Measurements from ENCODE around the gene FERD3L.

DNA sequence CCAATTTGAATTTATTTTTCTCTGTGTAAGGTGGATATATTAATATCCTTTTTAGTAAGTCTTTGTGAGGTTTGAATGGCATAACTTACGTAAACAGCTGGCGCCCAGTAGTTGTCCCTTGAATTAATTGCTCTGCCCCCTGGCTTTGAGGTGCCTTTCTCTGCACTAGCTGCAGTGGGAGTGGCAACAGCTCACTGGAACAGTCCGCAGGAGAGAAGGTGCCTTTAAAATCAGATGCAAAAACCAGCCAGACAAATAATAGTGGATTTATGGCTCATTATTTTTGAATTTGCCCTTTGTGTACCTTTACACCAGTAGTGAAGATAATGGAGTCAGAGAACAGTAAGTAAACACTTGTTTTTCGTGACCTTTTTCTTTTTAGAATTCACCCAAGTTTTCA is 11.8 kb downstream of the FERD3L start:
- TF ChIP-seq, protein P1, sequence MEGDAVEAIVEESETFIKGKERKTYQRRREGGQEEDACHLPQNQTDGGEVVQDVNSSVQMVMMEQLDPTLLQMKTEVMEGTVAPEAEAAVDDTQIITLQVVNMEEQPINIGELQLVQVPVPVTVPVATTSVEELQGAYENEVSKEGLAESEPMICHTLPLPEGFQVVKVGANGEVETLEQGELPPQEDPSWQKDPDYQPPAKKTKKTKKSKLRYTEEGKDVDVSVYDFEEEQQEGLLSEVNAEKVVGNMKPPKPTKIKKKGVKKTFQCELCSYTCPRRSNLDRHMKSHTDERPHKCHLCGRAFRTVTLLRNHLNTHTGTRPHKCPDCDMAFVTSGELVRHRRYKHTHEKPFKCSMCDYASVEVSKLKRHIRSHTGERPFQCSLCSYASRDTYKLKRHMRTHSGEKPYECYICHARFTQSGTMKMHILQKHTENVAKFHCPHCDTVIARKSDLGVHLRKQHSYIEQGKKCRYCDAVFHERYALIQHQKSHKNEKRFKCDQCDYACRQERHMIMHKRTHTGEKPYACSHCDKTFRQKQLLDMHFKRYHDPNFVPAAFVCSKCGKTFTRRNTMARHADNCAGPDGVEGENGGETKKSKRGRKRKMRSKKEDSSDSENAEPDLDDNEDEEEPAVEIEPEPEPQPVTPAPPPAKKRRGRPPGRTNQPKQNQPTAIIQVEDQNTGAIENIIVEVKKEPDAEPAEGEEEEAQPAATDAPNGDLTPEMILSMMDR (IDR thresholded peaks at IDR 0.05) = no peak
- TF ChIP-seq IRF2 (CRISPR knock-in tag; IDR thresholded peaks at IDR 0.05; ENCODE audit: borderline replicate concordance, low read depth) (no peak), ELF4 (CRISPR knock-in tag; IDR thresholded peaks at IDR 0.05; ENCODE audit: low read depth) (no peak), NR3C1 (CRISPR knock-in tag; conservative IDR thresholded peaks at IDR 0.05; ENCODE audit: low read depth) (no peak), NR2C2 (CRISPR knock-in tag; IDR thresholded peaks at IDR 0.05) (no peak), USF2 (CRISPR knock-in tag; IDR thresholded peaks at IDR 0.05) (no peak), ETV6 (CRISPR knock-in tag; IDR thresholded peaks at IDR 0.05) (no peak), CREB1 (CRISPR knock-in tag; IDR thresholded peaks at IDR 0.05) (no peak), ZNF423 (CRISPR knock-in tag; IDR thresholded peaks at IDR 0.05) (no peak)
- TF ChIP-seq, protein P2, sequence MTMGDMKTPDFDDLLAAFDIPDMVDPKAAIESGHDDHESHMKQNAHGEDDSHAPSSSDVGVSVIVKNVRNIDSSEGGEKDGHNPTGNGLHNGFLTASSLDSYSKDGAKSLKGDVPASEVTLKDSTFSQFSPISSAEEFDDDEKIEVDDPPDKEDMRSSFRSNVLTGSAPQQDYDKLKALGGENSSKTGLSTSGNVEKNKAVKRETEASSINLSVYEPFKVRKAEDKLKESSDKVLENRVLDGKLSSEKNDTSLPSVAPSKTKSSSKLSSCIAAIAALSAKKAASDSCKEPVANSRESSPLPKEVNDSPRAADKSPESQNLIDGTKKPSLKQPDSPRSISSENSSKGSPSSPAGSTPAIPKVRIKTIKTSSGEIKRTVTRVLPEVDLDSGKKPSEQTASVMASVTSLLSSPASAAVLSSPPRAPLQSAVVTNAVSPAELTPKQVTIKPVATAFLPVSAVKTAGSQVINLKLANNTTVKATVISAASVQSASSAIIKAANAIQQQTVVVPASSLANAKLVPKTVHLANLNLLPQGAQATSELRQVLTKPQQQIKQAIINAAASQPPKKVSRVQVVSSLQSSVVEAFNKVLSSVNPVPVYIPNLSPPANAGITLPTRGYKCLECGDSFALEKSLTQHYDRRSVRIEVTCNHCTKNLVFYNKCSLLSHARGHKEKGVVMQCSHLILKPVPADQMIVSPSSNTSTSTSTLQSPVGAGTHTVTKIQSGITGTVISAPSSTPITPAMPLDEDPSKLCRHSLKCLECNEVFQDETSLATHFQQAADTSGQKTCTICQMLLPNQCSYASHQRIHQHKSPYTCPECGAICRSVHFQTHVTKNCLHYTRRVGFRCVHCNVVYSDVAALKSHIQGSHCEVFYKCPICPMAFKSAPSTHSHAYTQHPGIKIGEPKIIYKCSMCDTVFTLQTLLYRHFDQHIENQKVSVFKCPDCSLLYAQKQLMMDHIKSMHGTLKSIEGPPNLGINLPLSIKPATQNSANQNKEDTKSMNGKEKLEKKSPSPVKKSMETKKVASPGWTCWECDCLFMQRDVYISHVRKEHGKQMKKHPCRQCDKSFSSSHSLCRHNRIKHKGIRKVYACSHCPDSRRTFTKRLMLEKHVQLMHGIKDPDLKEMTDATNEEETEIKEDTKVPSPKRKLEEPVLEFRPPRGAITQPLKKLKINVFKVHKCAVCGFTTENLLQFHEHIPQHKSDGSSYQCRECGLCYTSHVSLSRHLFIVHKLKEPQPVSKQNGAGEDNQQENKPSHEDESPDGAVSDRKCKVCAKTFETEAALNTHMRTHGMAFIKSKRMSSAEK (CRISPR knock-in tag; IDR thresholded peaks at IDR 0.05; ENCODE audit: borderline replicate concordance) = no peak
- TF ChIP-seq, protein P3, sequence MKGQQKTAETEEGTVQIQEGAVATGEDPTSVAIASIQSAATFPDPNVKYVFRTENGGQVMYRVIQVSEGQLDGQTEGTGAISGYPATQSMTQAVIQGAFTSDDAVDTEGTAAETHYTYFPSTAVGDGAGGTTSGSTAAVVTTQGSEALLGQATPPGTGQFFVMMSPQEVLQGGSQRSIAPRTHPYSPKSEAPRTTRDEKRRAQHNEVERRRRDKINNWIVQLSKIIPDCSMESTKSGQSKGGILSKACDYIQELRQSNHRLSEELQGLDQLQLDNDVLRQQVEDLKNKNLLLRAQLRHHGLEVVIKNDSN (CRISPR knock-in tag; IDR thresholded peaks at IDR 0.05) = no peak
- TF ChIP-seq, protein P4, sequence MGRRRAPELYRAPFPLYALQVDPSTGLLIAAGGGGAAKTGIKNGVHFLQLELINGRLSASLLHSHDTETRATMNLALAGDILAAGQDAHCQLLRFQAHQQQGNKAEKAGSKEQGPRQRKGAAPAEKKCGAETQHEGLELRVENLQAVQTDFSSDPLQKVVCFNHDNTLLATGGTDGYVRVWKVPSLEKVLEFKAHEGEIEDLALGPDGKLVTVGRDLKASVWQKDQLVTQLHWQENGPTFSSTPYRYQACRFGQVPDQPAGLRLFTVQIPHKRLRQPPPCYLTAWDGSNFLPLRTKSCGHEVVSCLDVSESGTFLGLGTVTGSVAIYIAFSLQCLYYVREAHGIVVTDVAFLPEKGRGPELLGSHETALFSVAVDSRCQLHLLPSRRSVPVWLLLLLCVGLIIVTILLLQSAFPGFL (CRISPR knock-in tag; IDR thresholded peaks at IDR 0.05; ENCODE audit: borderline replicate concordance) = no peak

Measured in WTC11 (cell line).